Measurements from ENCODE around the gene GATA1.
"Not testable (repeated sequence)": the region's sequence is repeated elsewhere in the genome, so short reads cannot be mapped to it uniquely, and the experiment has no call there.

GATA1 gene

DNA sequence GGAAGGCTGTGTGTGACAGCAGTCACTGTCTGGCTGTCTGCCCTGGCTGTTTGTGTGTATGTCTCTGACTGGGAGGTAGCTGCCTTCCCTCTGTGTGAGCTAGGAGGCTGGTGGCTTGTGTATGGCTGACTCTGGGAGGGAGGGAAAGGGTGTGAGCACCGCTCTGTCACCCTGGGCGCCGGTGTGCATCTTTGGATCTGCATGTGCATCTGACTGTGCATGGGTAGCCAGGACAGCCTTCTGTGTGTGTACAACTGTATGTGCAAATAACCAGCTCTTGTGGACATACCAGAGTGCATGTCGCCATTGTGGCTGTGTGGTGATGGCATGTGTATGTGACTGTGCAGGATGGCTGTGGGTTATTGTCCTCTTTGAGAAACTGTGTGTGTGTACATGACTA, 32.5 kb downstream of the GATA1 start:
- Mint-ChIP-seq H3K4me1 (no peaks in the 10 kb centered on the region), H3K4me3 (no peak overlapping the region), H3K27ac (no peak overlapping the region), H3K9me3 (peaks cover 55% of the 10 kb centered on the region), H3K27me3 (ENCODE audit: low read depth, poor library complexity) (no peaks in the 10 kb centered on the region), H3K36me3 (ENCODE audit: low read depth) (peaks cover 33% of the 10 kb centered on the region)
- TF ChIP-seq, protein P1, sequence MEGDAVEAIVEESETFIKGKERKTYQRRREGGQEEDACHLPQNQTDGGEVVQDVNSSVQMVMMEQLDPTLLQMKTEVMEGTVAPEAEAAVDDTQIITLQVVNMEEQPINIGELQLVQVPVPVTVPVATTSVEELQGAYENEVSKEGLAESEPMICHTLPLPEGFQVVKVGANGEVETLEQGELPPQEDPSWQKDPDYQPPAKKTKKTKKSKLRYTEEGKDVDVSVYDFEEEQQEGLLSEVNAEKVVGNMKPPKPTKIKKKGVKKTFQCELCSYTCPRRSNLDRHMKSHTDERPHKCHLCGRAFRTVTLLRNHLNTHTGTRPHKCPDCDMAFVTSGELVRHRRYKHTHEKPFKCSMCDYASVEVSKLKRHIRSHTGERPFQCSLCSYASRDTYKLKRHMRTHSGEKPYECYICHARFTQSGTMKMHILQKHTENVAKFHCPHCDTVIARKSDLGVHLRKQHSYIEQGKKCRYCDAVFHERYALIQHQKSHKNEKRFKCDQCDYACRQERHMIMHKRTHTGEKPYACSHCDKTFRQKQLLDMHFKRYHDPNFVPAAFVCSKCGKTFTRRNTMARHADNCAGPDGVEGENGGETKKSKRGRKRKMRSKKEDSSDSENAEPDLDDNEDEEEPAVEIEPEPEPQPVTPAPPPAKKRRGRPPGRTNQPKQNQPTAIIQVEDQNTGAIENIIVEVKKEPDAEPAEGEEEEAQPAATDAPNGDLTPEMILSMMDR (IDR thresholded peaks at IDR 0.05): no peak
- DNase-seq: no peak

DNA sequence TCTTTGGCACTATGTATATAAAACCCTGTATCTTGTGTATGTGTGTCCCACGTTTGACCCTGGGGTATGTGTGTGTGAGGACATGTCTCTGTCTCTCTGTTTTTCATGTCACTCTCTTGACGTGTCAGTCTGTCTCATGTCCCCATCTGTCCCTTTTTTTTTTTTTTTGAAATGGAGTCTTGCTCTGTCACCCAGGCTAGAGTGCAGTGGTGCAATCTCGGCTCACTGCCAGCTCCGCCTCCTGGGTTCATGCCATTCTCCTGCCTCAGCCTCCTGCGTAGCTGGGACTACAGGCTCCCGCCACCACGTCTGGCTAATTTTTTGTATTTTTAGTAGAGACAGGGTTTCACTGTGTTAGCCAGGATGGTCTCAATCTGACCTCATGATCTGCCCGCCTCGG, 33.0 kb downstream of the GATA1 start:
- H3K27me3 Mint-ChIP-seq (ENCODE audit: low read depth, poor library complexity); H3K4me3 Mint-ChIP-seq; DNase-seq; H3K4me1 Mint-ChIP-seq; H3K27ac Mint-ChIP-seq: not testable (repeated sequence)
- Mint-ChIP-seq H3K36me3 (ENCODE audit: low read depth) (peaks cover 34% of the 10 kb centered on the region), H3K9me3 (peaks cover 56% of the 10 kb centered on the region)

DNA sequence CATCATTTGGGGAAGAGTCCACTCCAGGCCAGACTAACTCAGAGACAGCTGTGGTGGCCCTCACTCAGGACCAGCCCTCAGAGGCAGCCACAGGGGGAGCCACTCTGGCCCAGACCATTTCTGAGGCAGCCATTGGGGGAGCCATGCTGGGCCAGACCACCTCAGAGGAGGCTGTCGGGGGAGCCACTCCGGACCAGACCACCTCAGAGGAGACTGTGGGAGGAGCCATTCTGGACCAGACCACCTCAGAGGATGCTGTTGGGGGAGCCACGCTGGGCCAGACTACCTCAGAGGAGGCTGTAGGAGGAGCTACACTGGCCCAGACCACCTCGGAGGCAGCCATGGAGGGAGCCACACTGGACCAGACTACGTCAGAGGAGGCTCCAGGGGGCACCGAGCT, 36.7 kb downstream of the GATA1 start:
- no peaks in the 10 kb centered on the region for H3K4me1 Mint-ChIP-seq
- H3K4me3 Mint-ChIP-seq: no peak overlapping the region
- peaks cover 61% of the 10 kb centered on the region for H3K36me3 Mint-ChIP-seq (ENCODE audit: low read depth)
- H3K27me3 Mint-ChIP-seq (ENCODE audit: low read depth, poor library complexity): peaks cover 8% of the 10 kb centered on the region
- peaks cover 70% of the 10 kb centered on the region for H3K9me3 Mint-ChIP-seq
- peak overlapping the region; percentile 32 for H3K27ac Mint-ChIP-seq
- no peak for DNase-seq
- TF ChIP-seq, protein P1 (IDR thresholded peaks at IDR 0.05): no peak

DNA sequence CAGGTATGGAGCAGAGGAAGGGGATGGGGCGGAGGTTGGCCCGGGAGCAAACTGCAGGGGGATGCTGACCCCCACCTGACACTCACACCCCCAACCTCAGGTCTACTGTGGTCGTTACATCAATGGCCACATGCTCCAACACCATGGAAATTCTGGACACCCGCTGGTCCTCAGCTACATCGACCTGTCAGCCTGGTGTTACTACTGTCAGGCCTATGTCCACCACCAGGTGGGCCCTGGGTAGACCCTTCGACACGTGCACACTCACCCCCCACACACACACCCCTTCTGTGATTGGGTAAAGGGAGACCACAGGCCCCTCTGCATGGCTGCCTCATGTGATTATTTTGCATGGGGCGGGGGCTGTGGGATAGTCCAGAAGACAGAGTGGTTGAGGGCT, 37.7 kb downstream of the GATA1 start:
- no peak overlapping the region for H3K27ac Mint-ChIP-seq
- H3K36me3 Mint-ChIP-seq (ENCODE audit: low read depth): peaks cover 58% of the 10 kb centered on the region
- H3K4me3 Mint-ChIP-seq: no peak overlapping the region
- peaks cover 18% of the 10 kb centered on the region for H3K27me3 Mint-ChIP-seq (ENCODE audit: low read depth, poor library complexity)
- no peak for DNase-seq
- peaks cover 70% of the 10 kb centered on the region for H3K9me3 Mint-ChIP-seq
- TF ChIP-seq, protein P1 (IDR thresholded peaks at IDR 0.05): no peak
- H3K4me1 Mint-ChIP-seq: no peaks in the 10 kb centered on the region

DNA sequence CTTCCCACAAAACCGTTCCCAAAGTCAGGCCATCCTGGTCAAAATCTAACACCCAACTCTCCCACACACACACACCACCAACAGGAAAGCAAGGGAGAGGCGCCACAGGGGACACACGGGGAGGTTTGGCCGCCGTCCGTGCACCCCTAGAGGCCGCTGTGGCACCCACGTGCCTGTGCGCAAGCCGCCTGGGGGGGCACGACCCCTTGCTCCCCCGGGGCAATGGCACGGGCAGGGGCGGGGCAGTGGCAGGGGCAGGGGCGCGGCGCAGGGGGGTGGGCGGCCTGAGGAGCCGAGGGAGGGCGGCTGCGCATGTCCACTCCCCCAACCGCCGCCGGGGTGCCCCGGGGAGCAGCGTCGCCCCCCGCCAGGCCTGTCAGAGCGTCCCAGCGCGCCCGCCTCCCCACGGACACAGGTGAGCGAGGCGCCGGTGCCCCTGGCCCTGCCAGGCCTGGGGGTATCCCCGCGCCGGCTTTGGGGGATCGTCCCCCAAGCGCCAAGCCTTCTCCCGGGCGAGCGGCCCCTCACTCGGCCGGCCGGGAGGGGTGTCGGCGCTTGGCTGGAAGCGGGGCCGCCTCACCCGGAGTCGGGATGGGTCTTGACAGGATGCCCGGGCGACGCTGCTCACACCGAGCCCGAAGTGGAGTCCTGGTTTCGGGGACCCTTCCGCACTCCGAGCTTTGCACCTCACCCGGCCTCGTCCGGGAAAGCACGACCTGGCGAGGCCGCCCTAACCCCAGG, 39.9 kb downstream of the GATA1 start, which contains the start of gene ERAS:
TSS of gene ERAS (plus strand) at position 379 of the 741 bp plus-strand sequence. CDS start 2,611 bp downstream, outside the sequence.
- TF ChIP-seq, protein P1 (IDR thresholded peaks at IDR 0.05): no peak
- Mint-ChIP-seq H3K27me3 (ENCODE audit: low read depth, poor library complexity) (peaks cover 40% of the 10 kb centered on the region), H3K4me1 (no peaks in the 10 kb centered on the region), H3K4me3 (no peak within 1 kb of the TSS), H3K9me3 (peaks cover 75% of the 10 kb centered on the region), H3K36me3 (ENCODE audit: low read depth) (peaks cover 50% of the 10 kb centered on the region), H3K27ac (no peak within 1 kb of the TSS)
- no peak for DNase-seq

DNA sequence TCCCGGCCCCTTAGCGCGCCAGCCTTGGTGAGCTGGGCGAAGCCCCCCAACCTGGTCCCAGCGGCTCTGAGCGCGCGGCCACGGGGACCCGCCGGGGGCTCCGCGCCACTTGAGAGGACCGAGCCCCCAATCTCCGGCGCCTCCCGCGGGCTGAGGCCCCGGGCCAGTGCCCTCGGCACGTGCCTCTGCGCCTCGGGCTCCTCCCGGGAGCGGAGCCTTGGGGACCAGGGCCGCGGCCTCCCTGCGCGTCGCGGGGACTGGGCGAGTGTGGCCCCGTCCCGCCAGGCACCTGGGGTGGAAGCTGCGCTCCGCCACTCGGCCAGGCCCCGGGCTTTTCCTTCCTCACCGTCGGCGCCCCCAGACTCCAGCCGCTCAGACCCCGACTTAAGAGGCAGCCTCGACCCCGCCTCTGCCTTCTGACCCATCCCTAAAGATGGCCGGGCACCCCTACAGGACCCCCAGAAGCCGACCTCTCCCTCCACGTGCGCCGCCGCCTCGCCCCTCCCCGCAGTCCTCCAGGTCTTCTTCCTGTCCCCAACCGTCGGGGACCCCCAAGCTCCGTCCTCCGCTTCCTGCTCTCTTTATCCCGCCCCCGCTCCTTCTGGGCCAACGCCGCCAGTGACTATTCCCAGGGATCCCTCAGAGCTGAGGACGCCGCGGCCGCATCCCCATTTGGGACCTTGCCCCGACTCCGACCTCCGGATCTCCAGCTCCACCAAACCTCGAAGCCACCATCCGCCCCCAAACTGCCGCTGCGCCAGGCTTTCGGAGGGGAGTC, 40.7 kb downstream of the GATA1 start:
- Mint-ChIP-seq H3K27me3 (ENCODE audit: low read depth, poor library complexity) (peaks cover 46% of the 10 kb centered on the region), H3K4me1 (no peaks in the 10 kb centered on the region), H3K36me3 (ENCODE audit: low read depth) (peaks cover 47% of the 10 kb centered on the region), H3K9me3 (peaks cover 72% of the 10 kb centered on the region), H3K4me3 (no peak overlapping the region), H3K27ac (no peak overlapping the region)
- DNase-seq: no peak
- TF ChIP-seq, protein P1 (IDR thresholded peaks at IDR 0.05): no peak

All from nephron progenitor cell (in vitro differentiated cells).